Measurements from ENCODE around the gene HGD. TPM values are rescaled to one million over a fixed set of nuclear protein-coding genes. Genes with fewer than 3 reads are reported as not detected.

HGD gene
- total RNA-seq, 1 experiment from 2014 or later, result 0.33 TPM

DNA sequence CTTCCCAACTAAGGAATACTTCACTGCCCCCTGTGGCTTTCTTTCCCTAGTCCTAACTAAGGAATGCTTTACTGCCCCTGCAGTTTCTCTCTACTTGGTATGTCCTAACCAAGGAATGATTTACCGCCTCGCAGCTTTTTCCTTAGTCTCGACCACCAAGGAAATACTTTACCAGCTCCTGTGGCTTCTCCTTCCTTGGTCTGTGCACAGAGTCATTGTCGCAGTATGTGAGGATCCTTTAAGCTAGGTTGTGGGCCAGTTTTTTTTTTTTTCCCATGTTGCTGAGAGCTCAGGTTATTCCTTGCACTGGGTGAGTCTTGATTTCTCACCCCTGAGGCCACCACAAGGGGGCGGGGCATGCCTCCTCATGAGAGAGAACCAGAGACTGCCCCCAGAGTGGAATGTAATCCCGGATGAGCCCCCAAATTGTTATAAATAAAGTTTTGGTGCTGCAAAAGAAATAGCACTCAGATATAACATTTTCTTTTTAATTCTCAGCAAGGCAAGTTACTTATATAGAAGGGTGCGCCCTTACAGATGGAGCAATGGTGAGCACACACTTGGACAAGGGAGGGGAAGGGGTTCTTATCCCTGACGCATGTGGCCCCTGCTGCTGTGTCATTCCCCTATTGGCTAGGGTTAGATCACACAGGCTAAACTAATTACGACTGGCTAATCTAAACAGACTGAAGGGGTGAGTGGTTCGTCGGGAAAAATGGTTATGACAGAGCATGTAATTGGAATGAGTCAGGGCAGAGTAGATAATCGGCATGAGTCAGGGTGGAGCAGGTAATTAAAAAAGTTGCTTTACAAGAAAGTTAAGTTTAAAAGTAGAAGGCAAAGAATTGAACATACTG is 58.9 kb downstream of the HGD start:
- Histone ChIP-seq H3K79me2 (ENCODE audit: insufficient read depth, low read length) (no peaks in the 10 kb centered on the region), H3T11ph (ENCODE audit: low read length) (no peak overlapping the region), H2BK15ac (ENCODE audit: low read depth, low read length) (no peak overlapping the region), H3K23me2 (ENCODE audit: insufficient read length, low read depth, low read length, poor library complexity, severe bottlenecking) (no peaks in the 10 kb centered on the region), H3K14ac (ENCODE audit: insufficient read depth, low read length) (no peak overlapping the region), H3K23ac (ENCODE audit: insufficient read length, low read depth, low read length) (no peak overlapping the region), H3K4me1 (ENCODE audit: insufficient read depth, low read length) (no peaks in the 10 kb centered on the region), H3K56ac (ENCODE audit: insufficient read length, low read depth, low read length) (no peak overlapping the region), H2BK120ac (ENCODE audit: low read depth, low read length, poor library complexity, severe bottlenecking) (no peak overlapping the region), H4K5ac (ENCODE audit: insufficient read length, low read depth, low read length) (no peak overlapping the region), H3K9me3 (ENCODE audit: control insufficient read depth, low read depth, low read length) (peaks cover 13% of the 10 kb centered on the region), H2BK20ac (ENCODE audit: low read depth, low read length, poor library complexity, severe bottlenecking) (no peak overlapping the region), H4K20me1 (ENCODE audit: control insufficient read depth, insufficient read depth, insufficient read length) (no peaks in the 10 kb centered on the region), H4K91ac (ENCODE audit: insufficient read length, low read depth, low read length) (no peak overlapping the region), H3K4ac (ENCODE audit: low read depth, low read length) (no peak overlapping the region), H2BK12ac (ENCODE audit: insufficient read length, low read depth, low read length) (no peak overlapping the region), H3K79me1 (ENCODE audit: insufficient read depth, low read depth, low read length, poor library complexity, severe bottlenecking) (no peaks in the 10 kb centered on the region), H4K8ac (replicated peaks; ENCODE audit: insufficient read length, low read depth, low read length) (no peak overlapping the region), H3K4me2 (ENCODE audit: insufficient read depth, insufficient read length, low read length) (no peak overlapping the region), H3K9ac (ENCODE audit: extremely low read depth, insufficient read length, low read length) (no peak overlapping the region), H2AK5ac (ENCODE audit: insufficient read length, low read length) (no peak overlapping the region), H3K18ac (ENCODE audit: insufficient read length, low read depth, low read length) (no peak overlapping the region), H2BK5ac (ENCODE audit: insufficient read length, low read length) (no peak overlapping the region), H3K27ac (ENCODE audit: insufficient read length, low read depth, low read length) (no peak overlapping the region), H2AFZ (ENCODE audit: low read length) (no peak overlapping the region), H3K27me3 (ENCODE audit: insufficient read depth, low read length) (no peaks in the 10 kb centered on the region)
- TF ChIP-seq, protein P1, sequence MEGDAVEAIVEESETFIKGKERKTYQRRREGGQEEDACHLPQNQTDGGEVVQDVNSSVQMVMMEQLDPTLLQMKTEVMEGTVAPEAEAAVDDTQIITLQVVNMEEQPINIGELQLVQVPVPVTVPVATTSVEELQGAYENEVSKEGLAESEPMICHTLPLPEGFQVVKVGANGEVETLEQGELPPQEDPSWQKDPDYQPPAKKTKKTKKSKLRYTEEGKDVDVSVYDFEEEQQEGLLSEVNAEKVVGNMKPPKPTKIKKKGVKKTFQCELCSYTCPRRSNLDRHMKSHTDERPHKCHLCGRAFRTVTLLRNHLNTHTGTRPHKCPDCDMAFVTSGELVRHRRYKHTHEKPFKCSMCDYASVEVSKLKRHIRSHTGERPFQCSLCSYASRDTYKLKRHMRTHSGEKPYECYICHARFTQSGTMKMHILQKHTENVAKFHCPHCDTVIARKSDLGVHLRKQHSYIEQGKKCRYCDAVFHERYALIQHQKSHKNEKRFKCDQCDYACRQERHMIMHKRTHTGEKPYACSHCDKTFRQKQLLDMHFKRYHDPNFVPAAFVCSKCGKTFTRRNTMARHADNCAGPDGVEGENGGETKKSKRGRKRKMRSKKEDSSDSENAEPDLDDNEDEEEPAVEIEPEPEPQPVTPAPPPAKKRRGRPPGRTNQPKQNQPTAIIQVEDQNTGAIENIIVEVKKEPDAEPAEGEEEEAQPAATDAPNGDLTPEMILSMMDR (conservative IDR thresholded peaks at IDR 0.05), result peak; percentile 74
- no CpG with 5 or more reads among the region's 12 CpGs for WGBS (ENCODE audit: extremely low coverage, insufficient read length, low lambda C conversion rate)
- H3K27me3 Mint-ChIP-seq (ENCODE audit: low read depth), result no peaks in the 10 kb centered on the region
- peak overlapping the region; percentile 57 to 90 (median 60); a peak in 4 of 7 replicates for H3K27ac Mint-ChIP-seq
- peaks cover 10 to 18% (median 14%) of the 10 kb centered on the region in 3 experiments for H3K36me3 Mint-ChIP-seq (ENCODE audit: insufficient read depth in 1 of 3, low read depth in 3 of 3)
- peak; percentile 38 for DNase-seq
- H3K9me3 Mint-ChIP-seq, result peaks cover 23 to 26% of the 10 kb centered on the region in 2 experiments
- H3K4me3 Mint-ChIP-seq, result peak overlapping the region in 1 of 2 experiments; percentile 48; a peak in 3 of 5 replicates
- H3K4me1 Mint-ChIP-seq, result peaks cover 7 to 20% of the 10 kb centered on the region in 2 experiments
